ENCODE measurements around the gene ERO1A. TPM values are rescaled to one million over a fixed set of nuclear protein-coding genes. Genes with fewer than 3 reads are reported as not detected.
A peak's percentile ranks its signal among the peaks of the same experiment; 100 is the strongest.
"Not testable (repeated sequence)": the region's sequence is repeated elsewhere in the genome, so short reads cannot be mapped to it uniquely, and the experiment has no call there.

The ERO1A gene
- total RNA-seq, result 100 to 1,000 TPM; 142 to 146 TPM

- H3K4me3 Mint-ChIP-seq, result peak within 1 kb of the TSS; percentile 97
- peak within 1 kb of the TSS; percentile 96 for H3K27ac Mint-ChIP-seq
- peaks cover 28 to 33% of the 10 kb centered on the region in 2 donors for H3K4me1 Mint-ChIP-seq (ENCODE audit: low read depth in 2 of 2)
- DNase-seq (ENCODE audit: low spot score), result peak; percentile 91
- peak; percentile 92 to 95 for ATAC-seq
- no peaks in the 10 kb centered on the region for H3K27me3 Mint-ChIP-seq
- peaks cover 6% of the 10 kb centered on the region for H3K36me3 Mint-ChIP-seq
- H3K9me3 Mint-ChIP-seq, result no peaks in the 10 kb centered on the region
Measured at GRCh38 chr14:52695481-52696091, at the start of gene ERO1A. Gene ERO1A, minus strand, starts transcription at chr14:52695558. Its CDS starts 77 bp downstream, at chr14:52695481.

- Mint-ChIP-seq H3K9me3 (no peaks in the 10 kb centered on the region), H3K27me3 (no peaks in the 10 kb centered on the region)
Measured at GRCh38 chr14:52741865-52742264, 46.5 kb upstream of the ERO1A start.

DNA sequence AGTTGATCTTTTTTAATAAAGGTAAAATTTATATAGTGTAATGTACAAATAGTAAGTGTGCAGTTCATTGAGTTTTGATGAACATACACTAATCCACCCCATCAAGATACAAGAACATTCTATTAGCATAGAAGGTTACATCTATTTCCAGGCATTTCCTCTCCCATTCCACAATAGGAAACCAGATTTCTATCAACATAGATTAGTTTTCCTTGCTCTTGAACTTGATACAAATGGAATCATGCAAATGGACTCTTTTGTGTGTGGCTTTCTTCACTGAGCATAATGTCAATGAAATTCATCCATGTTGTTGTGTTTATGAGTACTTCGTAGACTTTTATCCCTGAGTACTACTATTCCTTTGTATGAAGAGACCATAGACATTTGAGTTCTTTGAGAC lies 45.4 kb upstream of the ERO1A start:
- peak overlapping the region; percentile 27 to 99 for H3K27ac Mint-ChIP-seq
- no peaks in the 10 kb centered on the region for H3K36me3 Mint-ChIP-seq
- no peaks in the 10 kb centered on the region for H3K9me3 Mint-ChIP-seq
- H3K4me1 Mint-ChIP-seq (ENCODE audit: low read depth in 2 of 2), result peaks cover 31 to 32% of the 10 kb centered on the region in 2 donors
- H3K4me3 Mint-ChIP-seq, result no peak overlapping the region
- no peaks in the 10 kb centered on the region for H3K27me3 Mint-ChIP-seq
- ATAC-seq (no peak), DNase-seq (ENCODE audit: low spot score) (no peak)

More at GRCh38 chr14:52741865-52742264, 46.5 kb upstream of the ERO1A start:
- ATAC-seq (peak in 1 of 2 donors; percentile 9), DNase-seq (ENCODE audit: low spot score) (no peak)
- Mint-ChIP-seq H3K4me3 (peak overlapping the region; percentile 85), H3K4me1 (ENCODE audit: low read depth in 2 of 2) (peaks cover 26% of the 10 kb centered on the region in 2 donors), H3K36me3 (no peaks in the 10 kb centered on the region), H3K27ac (peak overlapping the region; percentile 98 to 99)

DNA sequence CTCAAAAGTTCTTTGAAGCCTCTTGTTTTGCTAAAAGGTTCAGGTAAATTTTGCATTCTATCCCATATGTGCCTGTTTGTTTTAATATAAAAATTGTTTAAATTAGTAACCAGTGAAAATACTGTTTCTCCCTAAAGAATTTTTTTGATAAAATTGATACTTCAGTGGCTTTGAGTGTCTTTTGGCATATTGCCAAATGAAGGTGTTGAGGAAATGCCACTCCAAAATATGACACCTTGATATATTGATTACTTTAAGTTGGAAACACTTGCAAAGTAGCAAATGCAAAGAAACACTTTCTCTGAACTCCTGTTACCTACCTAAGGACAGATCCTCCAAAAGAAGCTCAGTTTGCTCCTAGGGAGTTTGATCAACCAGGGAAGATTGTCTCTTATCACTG lies 43.1 kb upstream of the ERO1A start:
- H3K27ac Mint-ChIP-seq, result peak overlapping the region in 1 of 2 donors; percentile 64
- no peak overlapping the region for H3K4me3 Mint-ChIP-seq
- ATAC-seq (no peak), DNase-seq (ENCODE audit: low spot score) (no peak)
- H3K36me3 Mint-ChIP-seq, result peaks cover 3% of the 10 kb centered on the region
- H3K9me3 Mint-ChIP-seq, result no peaks in the 10 kb centered on the region
- no peaks in the 10 kb centered on the region for H3K27me3 Mint-ChIP-seq
- H3K4me1 Mint-ChIP-seq (ENCODE audit: low read depth in 2 of 2), result peaks cover 35 to 37% of the 10 kb centered on the region in 2 donors

- Mint-ChIP-seq H3K4me1 (ENCODE audit: low read depth in 2 of 2) (peaks cover 26 to 30% of the 10 kb centered on the region in 2 donors), H3K27ac (no peak overlapping the region), H3K9me3 (no peaks in the 10 kb centered on the region), H3K27me3 (no peaks in the 10 kb centered on the region), H3K36me3 (peaks cover 8% of the 10 kb centered on the region), H3K4me3 (no peak overlapping the region)
- ATAC-seq, result no peak
- no peak for DNase-seq (ENCODE audit: low spot score)
Measured at GRCh38 chr14:52735921-52736489, 40.6 kb upstream of the ERO1A start.

DNA sequence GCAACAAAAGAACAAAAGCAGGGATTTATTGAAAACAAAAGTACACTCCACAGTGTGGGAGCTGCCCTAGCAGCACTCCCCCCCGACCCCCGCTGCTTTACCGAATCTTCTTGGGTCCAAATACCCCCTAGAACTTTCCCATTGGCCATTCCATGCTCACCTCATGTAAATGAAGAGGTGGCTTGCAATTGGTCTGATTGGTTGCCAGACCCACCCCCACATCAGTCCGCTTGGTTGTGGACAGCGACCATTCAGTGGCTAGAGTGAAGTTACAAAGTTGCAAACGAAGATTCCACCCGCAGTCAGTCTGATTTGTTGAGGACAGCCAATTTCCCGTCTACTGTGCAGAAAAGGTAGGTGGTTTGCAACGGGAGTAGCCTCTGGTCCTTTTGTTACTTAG lies 38.5 kb upstream of the ERO1A start:
- Mint-ChIP-seq H3K36me3 (peaks cover 8% of the 10 kb centered on the region), H3K4me1 (ENCODE audit: low read depth in 2 of 2) (peaks cover 28% of the 10 kb centered on the region in 2 donors), H3K27ac (peak overlapping the region in 1 of 2 donors; percentile 61), H3K9me3 (no peaks in the 10 kb centered on the region), H3K27me3 (no peaks in the 10 kb centered on the region), H3K4me3 (no peak overlapping the region)
- DNase-seq (ENCODE audit: low spot score) (no peak), ATAC-seq (no peak)

DNA sequence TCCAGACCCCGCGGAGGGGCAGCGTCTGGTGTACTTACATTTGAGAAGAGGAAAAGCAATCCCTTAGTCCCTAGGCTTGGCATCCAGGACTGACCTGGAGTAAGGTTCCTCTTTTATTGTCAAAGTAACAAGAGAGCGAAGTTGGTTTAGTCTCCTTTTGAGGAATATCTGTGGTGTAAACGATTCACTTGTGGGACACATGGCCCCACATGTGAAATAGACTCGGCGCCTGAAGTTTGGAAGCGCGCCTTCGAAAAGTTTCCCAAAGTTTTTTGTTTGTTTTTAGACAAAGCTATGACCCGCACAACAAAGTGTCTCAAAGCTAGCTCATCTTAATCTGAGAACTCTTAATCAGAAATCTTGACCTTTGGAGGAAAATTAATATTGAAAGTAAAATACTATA lies 35.4 kb upstream of the ERO1A start:
- Mint-ChIP-seq H3K27ac (peak overlapping the region; percentile 77 to 89), H3K36me3 (peaks cover 8% of the 10 kb centered on the region), H3K9me3 (no peaks in the 10 kb centered on the region), H3K4me3 (peak overlapping the region; percentile 86), H3K4me1 (ENCODE audit: low read depth in 2 of 2) (peaks cover 14 to 15% of the 10 kb centered on the region in 2 donors), H3K27me3 (no peaks in the 10 kb centered on the region)
- DNase-seq (ENCODE audit: low spot score) (no peak), ATAC-seq (no peak)

- Mint-ChIP-seq H3K4me1 (ENCODE audit: low read depth in 2 of 2) (peaks cover 14 to 15% of the 10 kb centered on the region in 2 donors), H3K9me3 (no peaks in the 10 kb centered on the region), H3K27ac (peak within 1 kb of the TSS; percentile 77 to 89), H3K4me3 (peak within 1 kb of the TSS; percentile 86), H3K36me3 (peaks cover 8% of the 10 kb centered on the region), H3K27me3 (no peaks in the 10 kb centered on the region)
- ATAC-seq, result peak; percentile 99
- DNase-seq (ENCODE audit: low spot score), result peak; percentile 99
Measured at GRCh38 chr14:52729925-52730708, 34.8 kb upstream of the ERO1A start, which contains the start of gene STYX. Gene STYX, plus strand, starts transcription at chr14:52730166. Its CDS starts 309 bp downstream, at chr14:52730475.

DNA sequence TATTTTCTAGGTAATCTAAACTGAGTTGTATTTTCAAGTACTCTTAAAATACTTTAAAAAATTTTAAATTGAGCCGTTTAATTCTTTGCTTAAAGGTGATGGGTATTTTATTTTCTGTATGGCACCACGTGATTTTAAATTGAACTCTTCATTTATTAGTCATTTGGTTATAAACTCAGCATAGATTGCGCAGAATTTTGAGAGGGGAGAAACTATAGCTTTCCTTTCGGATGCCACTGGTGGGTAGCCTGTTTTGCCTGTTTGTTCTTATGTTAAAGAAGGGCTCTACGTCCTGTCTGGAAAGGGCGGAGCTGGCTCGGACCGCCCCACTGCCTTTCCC lies 34.2 kb upstream of the ERO1A start:
- ATAC-seq, result no peak
- H3K36me3 Mint-ChIP-seq, result peaks cover 8% of the 10 kb centered on the region

GRCh38 chr14:52729035-52729434 lies 33.7 kb upstream of the ERO1A start:
- Mint-ChIP-seq H3K4me1 (ENCODE audit: low read depth in 2 of 2) (peaks cover 10 to 12% of the 10 kb centered on the region in 2 donors), H3K27ac (peak overlapping the region in 1 of 2 donors; percentile 27)
- DNase-seq (ENCODE audit: low spot score); H3K9me3 Mint-ChIP-seq; H3K4me3 Mint-ChIP-seq; H3K27me3 Mint-ChIP-seq; H3K36me3 Mint-ChIP-seq; ATAC-seq: not testable (repeated sequence)

More for the DNA sequence above, 34.2 kb upstream of the ERO1A start:
- Mint-ChIP-seq H3K27ac (peak overlapping the region; percentile 77 to 89), H3K27me3 (no peaks in the 10 kb centered on the region), H3K4me3 (peak overlapping the region; percentile 86), H3K4me1 (ENCODE audit: low read depth in 2 of 2) (peaks cover 14 to 15% of the 10 kb centered on the region in 2 donors), H3K9me3 (no peaks in the 10 kb centered on the region)
- DNase-seq (ENCODE audit: low spot score), result no peak

DNA sequence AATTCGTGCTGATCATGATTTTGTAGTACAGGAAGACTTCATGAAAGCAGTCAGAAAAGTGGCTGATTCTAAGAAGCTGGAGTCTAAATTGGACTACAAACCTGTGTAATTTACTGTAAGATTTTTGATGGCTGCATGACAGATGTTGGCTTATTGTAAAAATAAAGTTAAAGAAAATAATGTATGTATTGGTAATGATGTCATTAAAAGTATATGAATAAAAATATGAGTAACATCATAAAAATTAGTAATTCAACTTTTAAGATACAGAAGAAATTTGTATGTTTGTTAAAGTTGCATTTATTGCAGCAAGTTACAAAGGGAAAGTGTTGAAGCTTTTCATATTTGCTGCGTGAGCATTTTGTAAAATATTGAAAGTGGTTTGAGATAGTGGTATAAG lies 32.2 kb upstream of the ERO1A start:
- not testable (repeated sequence) for H3K4me3 Mint-ChIP-seq; H3K9me3 Mint-ChIP-seq; ATAC-seq; H3K27ac Mint-ChIP-seq; H3K27me3 Mint-ChIP-seq; H3K4me1 Mint-ChIP-seq (ENCODE audit: low read depth in 2 of 2); DNase-seq (ENCODE audit: low spot score)
- H3K36me3 Mint-ChIP-seq, result peaks cover 14% of the 10 kb centered on the region

- H3K9me3 Mint-ChIP-seq, result no peaks in the 10 kb centered on the region
- H3K36me3 Mint-ChIP-seq, result peaks cover 28% of the 10 kb centered on the region
- H3K27me3 Mint-ChIP-seq, result no peaks in the 10 kb centered on the region
- H3K4me3 Mint-ChIP-seq, result no peak overlapping the region
- ATAC-seq (no peak), DNase-seq (ENCODE audit: low spot score) (no peak)
- peaks cover 3 to 7% of the 10 kb centered on the region in 2 donors for H3K4me1 Mint-ChIP-seq (ENCODE audit: low read depth in 2 of 2)
- peak overlapping the region in 1 of 2 donors; percentile 3 for H3K27ac Mint-ChIP-seq
Measured at GRCh38 chr14:52724360-52724644, 28.9 kb upstream of the ERO1A start.

- peak overlapping the region in 1 of 2 donors; percentile 3 for H3K27ac Mint-ChIP-seq
Measured at GRCh38 chr14:52723514-52724359, 28.4 kb upstream of the ERO1A start.

More at GRCh38 chr14:52723514-52724359, 28.4 kb upstream of the ERO1A start:
- DNase-seq (ENCODE audit: low spot score) (no peak), ATAC-seq (no peak)
- Mint-ChIP-seq H3K36me3 (peaks cover 28% of the 10 kb centered on the region), H3K9me3 (no peaks in the 10 kb centered on the region), H3K4me3 (no peak overlapping the region), H3K4me1 (ENCODE audit: low read depth in 2 of 2) (peaks cover 3 to 7% of the 10 kb centered on the region in 2 donors), H3K27me3 (no peaks in the 10 kb centered on the region)
